Hepatocyte (in vitro differentiated cells): ENCODE measurements around the gene HOTAIR. TPM values are rescaled to one million over a fixed set of nuclear protein-coding genes. Genes with fewer than 3 reads are reported as not detected.
A peak's percentile ranks its signal among the peaks of the same experiment; 100 is the strongest.

Source experiments
- DNase-seq: peaks from one replicate; pipeline ENCODE4 v3.0.0-alpha.2; 2016; ENCODE audit warnings: low spot score
- H2AFZ ChIP-seq: fragments of 200-600 bp; sonication (generic); 2 replicates; pipeline ENCODE4 v1.6.0; 2016; ENCODE audit warnings: antibody characterized with exemption, mild to moderate bottlenecking
- H3K27ac ChIP-seq: fragments of 200-600 bp; sonication (generic); 2 replicates; pipeline ENCODE4 v1.5.1; 2016; ENCODE audit warnings: mild to moderate bottlenecking
- H3K27me3 ChIP-seq: fragments of 200-600 bp; sonication (generic); 2 replicates; pipeline ENCODE4 v1.6.1; 2016
- H3K36me3 ChIP-seq: fragments of 200-600 bp; sonication (generic); replicated peaks from 2 replicates; pipeline ENCODE4 v1.5.1; 2016; ENCODE audit warnings: low read depth; ENCODE audit not compliant: insufficient read depth
- H3K4me1 ChIP-seq: fragments of 200-600 bp; sonication (generic); 2 replicates; pipeline ENCODE4 v1.5.1; 2016; ENCODE audit warnings: mild to moderate bottlenecking, moderate library complexity; ENCODE audit not compliant: insufficient read depth
- H3K4me2 ChIP-seq: fragments of 200-600 bp; sonication (generic); 2 replicates; pipeline ENCODE4 v1.6.0; 2016
- H3K4me3 ChIP-seq: fragments of 200-600 bp; sonication (generic); 2 replicates; pipeline ENCODE4 v1.5.1; 2016; ENCODE audit warnings: mild to moderate bottlenecking
- H3K79me2 ChIP-seq: fragments of 200-600 bp; sonication (generic); 2 replicates; pipeline ENCODE4 v1.6.0; 2017; ENCODE audit warnings: mild to moderate bottlenecking
- H3K9me2 ChIP-seq: fragments of 200-600 bp; sonication (generic); replicated peaks from 2 replicates; pipeline ENCODE4 v1.6.0; 2017; ENCODE audit warnings: mild to moderate bottlenecking; ENCODE audit not compliant: insufficient read depth
- H3K9me3 ChIP-seq: fragments of 200-600 bp; sonication (generic); 2 replicates; pipeline ENCODE4 v1.5.1; 2016; ENCODE audit warnings: low read depth, mild to moderate bottlenecking
- H4K20me1 ChIP-seq: fragments of 200-600 bp; sonication (generic); 2 replicates; pipeline ENCODE4 v1.6.0; 2016; ENCODE audit warnings: mild to moderate bottlenecking; ENCODE audit not compliant: insufficient read depth, poor library complexity, severe bottlenecking
- EZH2 ChIP-seq: fragments of 200-600 bp; sonication (generic); IDR thresholded peaks from 2 replicates; pipeline ENCODE4 v1.6.1; 2016; ENCODE audit warnings: antibody characterized with exemption, mild to moderate bottlenecking, borderline replicate concordance
- EZH2phosphoT487 ChIP-seq: fragments of 200-600 bp; sonication (generic); IDR thresholded peaks from one replicate; pipeline ENCODE4 v1.6.1; 2018; ENCODE audit warnings: antibody characterized with exemption, mild to moderate bottlenecking, low read depth, moderate library complexity; ENCODE audit not compliant: unreplicated experiment, severe bottlenecking
- WGBS: methylation state at CpG from one replicate; pipeline ENCODE4 v1.1.6; 2016; ENCODE audit warnings: low lambda C conversion rate; ENCODE audit errors: missing lambda C conversion rate; 5-methylcytosine and 5-hydroxymethylcytosine counted together
- polyA plus RNA-seq: library from polyadenylated mRNA; unstranded; fragments of >200 nt; fragmentation: Nextera tagmentation; extraction: Ambion mirVana; gene quantifications from 2 replicates; pipeline ENCODE4 v1.2.1, GENCODE V29; 2016
- total RNA-seq: library from RNA; depleted of rRNA; stranded (reverse); fragments of >200 nt; gene quantifications from 2 replicates; pipeline ENCODE4 v1.2.3, GENCODE V29; 2014
- TF ChIP-seq, protein P1 (sequence below): fragments of 200-600 bp; sonication (generic); IDR thresholded peaks from 2 replicates; pipeline ENCODE4 v1.5.1; 2016; ENCODE audit warnings: antibody characterized with exemption, mild to moderate bottlenecking; ENCODE audit not compliant: poor library complexity

The HOTAIR gene
- total and polyA plus RNA-seq, 2 experiments from 2014 or later = 0.82 to 0.90 TPM

GRCh38 chr12:54002915-54003389 is 28.2 kb upstream of the HOTAIR start:
- no peaks in the 10 kb centered on the region for H4K20me1 ChIP-seq
- no peak overlapping the region for H2AFZ ChIP-seq
- H3K9me3 ChIP-seq = no peaks in the 10 kb centered on the region
- no peak overlapping the region for H3K4me2 ChIP-seq
- H3K79me2 ChIP-seq = no peaks in the 10 kb centered on the region
- peaks cover 96% of the 10 kb centered on the region for H3K27me3 ChIP-seq
- H3K4me1 ChIP-seq = peaks cover 17% of the 10 kb centered on the region
- H3K27ac ChIP-seq = no peak overlapping the region
- no peaks in the 10 kb centered on the region for H3K9me2 ChIP-seq
- TF ChIP-seq EZH2phosphoT487 = no peak
- TF ChIP-seq, protein P1, sequence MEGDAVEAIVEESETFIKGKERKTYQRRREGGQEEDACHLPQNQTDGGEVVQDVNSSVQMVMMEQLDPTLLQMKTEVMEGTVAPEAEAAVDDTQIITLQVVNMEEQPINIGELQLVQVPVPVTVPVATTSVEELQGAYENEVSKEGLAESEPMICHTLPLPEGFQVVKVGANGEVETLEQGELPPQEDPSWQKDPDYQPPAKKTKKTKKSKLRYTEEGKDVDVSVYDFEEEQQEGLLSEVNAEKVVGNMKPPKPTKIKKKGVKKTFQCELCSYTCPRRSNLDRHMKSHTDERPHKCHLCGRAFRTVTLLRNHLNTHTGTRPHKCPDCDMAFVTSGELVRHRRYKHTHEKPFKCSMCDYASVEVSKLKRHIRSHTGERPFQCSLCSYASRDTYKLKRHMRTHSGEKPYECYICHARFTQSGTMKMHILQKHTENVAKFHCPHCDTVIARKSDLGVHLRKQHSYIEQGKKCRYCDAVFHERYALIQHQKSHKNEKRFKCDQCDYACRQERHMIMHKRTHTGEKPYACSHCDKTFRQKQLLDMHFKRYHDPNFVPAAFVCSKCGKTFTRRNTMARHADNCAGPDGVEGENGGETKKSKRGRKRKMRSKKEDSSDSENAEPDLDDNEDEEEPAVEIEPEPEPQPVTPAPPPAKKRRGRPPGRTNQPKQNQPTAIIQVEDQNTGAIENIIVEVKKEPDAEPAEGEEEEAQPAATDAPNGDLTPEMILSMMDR = no peak
- no peak overlapping the region for H3K4me3 ChIP-seq
- no peaks in the 10 kb centered on the region for H3K36me3 ChIP-seq
- no peak for DNase-seq
- WGBS = 48% methylated on average over 19 of the region's 19 CpGs

- H3K9me3 ChIP-seq = no peaks in the 10 kb centered on the region
- WGBS = 37% methylated on average over 19 of the region's 19 CpGs
- no peaks in the 10 kb centered on the region for H3K9me2 ChIP-seq
- no peak for TF ChIP-seq EZH2phosphoT487
- H3K4me1 ChIP-seq = peaks cover 17% of the 10 kb centered on the region
- H3K79me2 ChIP-seq = no peaks in the 10 kb centered on the region
- no peaks in the 10 kb centered on the region for H3K36me3 ChIP-seq
- H3K27me3 ChIP-seq = peaks cover 96% of the 10 kb centered on the region
- H4K20me1 ChIP-seq = no peaks in the 10 kb centered on the region
- H2AFZ ChIP-seq = no peak overlapping the region
- no peak overlapping the region for H3K4me3 ChIP-seq
- H3K4me2 ChIP-seq = no peak overlapping the region
- no peak overlapping the region for H3K27ac ChIP-seq
- DNase-seq = no peak
Measured at GRCh38 chr12:54002278-54002914, 27.6 kb upstream of the HOTAIR start.

- H3K79me2 ChIP-seq = no peaks in the 10 kb centered on the region
- H3K9me2 ChIP-seq = no peaks in the 10 kb centered on the region
- TF ChIP-seq EZH2 = no peak
- no peak for TF ChIP-seq EZH2phosphoT487
- TF ChIP-seq, protein P1 = no peak
- H3K4me1 ChIP-seq = peaks cover 13% of the 10 kb centered on the region
- no peak overlapping the region for H2AFZ ChIP-seq
- peaks cover 96% of the 10 kb centered on the region for H3K27me3 ChIP-seq
- H3K27ac ChIP-seq = no peak overlapping the region
- no peaks in the 10 kb centered on the region for H3K36me3 ChIP-seq
- no peak for DNase-seq
- no peaks in the 10 kb centered on the region for H4K20me1 ChIP-seq
- H3K9me3 ChIP-seq = no peaks in the 10 kb centered on the region
- peak overlapping the region; percentile 90 for H3K4me2 ChIP-seq
- H3K4me3 ChIP-seq = no peak overlapping the region
- 28% methylated on average over 8 of the region's 8 CpGs for WGBS
Measured at GRCh38 chr12:54001283-54002187, 26.8 kb upstream of the HOTAIR start.
